Mesothelial cell of epicardium (in vitro differentiated cells): ENCODE measurements around the gene NAXD. TPM values are rescaled to one million over a fixed set of nuclear protein-coding genes. Genes with fewer than 3 reads are reported as not detected.

Experiments used
- DNase-seq, 2 experiments: peaks; one replicate each; pipeline ENCODE4 v3.0.0; 2021; ENCODE audit warnings: low spot score in 2 of 2; ENCODE audit not compliant: unreplicated experiment in 2 of 2
- H3K27ac Mint-ChIP-seq: 2 replicates; pipeline ENCODE4 v1.8.0; 2021; ENCODE audit warnings: mixed read lengths
- H3K27me3 Mint-ChIP-seq: 2 replicates; pipeline ENCODE4 v1.8.0; 2021; ENCODE audit warnings: low read depth, mixed read lengths
- H3K36me3 Mint-ChIP-seq: 2 replicates; pipeline ENCODE4 v1.8.0; 2021; ENCODE audit warnings: mixed read lengths
- H3K4me1 Mint-ChIP-seq: 2 replicates; pipeline ENCODE4 v1.8.0; 2021; ENCODE audit warnings: mixed read lengths
- H3K4me3 Mint-ChIP-seq: 2 replicates; pipeline ENCODE4 v1.8.0; 2021; ENCODE audit warnings: mild to moderate bottlenecking, moderate library complexity, mixed read lengths
- H3K9me3 Mint-ChIP-seq: 2 replicates; pipeline ENCODE4 v1.8.0; 2021; ENCODE audit warnings: mixed read lengths
- total RNA-seq: library from RNA; stranded (reverse); gene quantifications from 3 replicates; pipeline ENCODE4 v1.2.1, GENCODE V29; 2021
- TF ChIP-seq, protein P1 (sequence below): fragments of 200-600 bp; sonication (generic); IDR thresholded peaks from one replicate; pipeline ENCODE4 v1.5.0; 2021; ENCODE audit warnings: antibody characterized with exemption; ENCODE audit not compliant: unreplicated experiment

Gene NAXD
- total RNA-seq, 1 donor from 2014 or later: 40.8 TPM

DNA sequence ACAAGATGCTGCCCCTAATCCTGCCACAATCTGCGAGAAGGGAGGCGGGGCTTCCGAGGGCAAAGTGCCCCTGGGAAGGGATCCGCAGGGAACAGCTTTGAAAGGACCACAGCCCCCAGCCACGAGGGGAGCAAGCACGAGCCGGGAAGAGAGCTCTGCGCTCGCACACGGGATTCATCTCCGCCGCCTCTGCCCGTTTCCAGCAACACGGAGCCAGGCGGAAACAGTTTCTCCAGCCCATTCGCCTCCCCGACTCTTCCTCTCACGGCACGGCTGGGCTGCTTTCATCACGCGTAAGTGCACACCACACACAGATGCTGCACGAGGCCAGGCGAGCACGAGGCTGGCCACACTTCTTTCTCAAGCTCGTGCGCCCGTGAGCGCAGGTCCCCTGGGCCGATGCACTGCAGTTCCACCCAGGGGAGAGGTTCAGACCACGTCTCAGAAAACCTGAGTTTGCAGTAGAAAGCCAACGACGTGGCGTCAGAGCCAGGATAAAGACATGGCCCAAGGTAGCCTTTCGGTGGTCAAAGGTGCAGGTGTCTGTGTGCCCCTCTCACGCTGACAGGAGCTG is 33.6 kb downstream of the NAXD start:
- no peak overlapping the region for H3K4me3 Mint-ChIP-seq
- DNase-seq: no peak

GRCh38 chr13:110649551-110649950 is 34.2 kb downstream of the NAXD start:
- H3K9me3 Mint-ChIP-seq: no peaks in the 10 kb centered on the region
- TF ChIP-seq, protein P1, sequence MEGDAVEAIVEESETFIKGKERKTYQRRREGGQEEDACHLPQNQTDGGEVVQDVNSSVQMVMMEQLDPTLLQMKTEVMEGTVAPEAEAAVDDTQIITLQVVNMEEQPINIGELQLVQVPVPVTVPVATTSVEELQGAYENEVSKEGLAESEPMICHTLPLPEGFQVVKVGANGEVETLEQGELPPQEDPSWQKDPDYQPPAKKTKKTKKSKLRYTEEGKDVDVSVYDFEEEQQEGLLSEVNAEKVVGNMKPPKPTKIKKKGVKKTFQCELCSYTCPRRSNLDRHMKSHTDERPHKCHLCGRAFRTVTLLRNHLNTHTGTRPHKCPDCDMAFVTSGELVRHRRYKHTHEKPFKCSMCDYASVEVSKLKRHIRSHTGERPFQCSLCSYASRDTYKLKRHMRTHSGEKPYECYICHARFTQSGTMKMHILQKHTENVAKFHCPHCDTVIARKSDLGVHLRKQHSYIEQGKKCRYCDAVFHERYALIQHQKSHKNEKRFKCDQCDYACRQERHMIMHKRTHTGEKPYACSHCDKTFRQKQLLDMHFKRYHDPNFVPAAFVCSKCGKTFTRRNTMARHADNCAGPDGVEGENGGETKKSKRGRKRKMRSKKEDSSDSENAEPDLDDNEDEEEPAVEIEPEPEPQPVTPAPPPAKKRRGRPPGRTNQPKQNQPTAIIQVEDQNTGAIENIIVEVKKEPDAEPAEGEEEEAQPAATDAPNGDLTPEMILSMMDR: no peak
- peak in 1 of 2 experiments; percentile 31 for DNase-seq
- no peaks in the 10 kb centered on the region for H3K4me1 Mint-ChIP-seq
- no peaks in the 10 kb centered on the region for H3K27me3 Mint-ChIP-seq
- H3K36me3 Mint-ChIP-seq: peaks cover 20% of the 10 kb centered on the region
- no peak overlapping the region for H3K4me3 Mint-ChIP-seq
- H3K27ac Mint-ChIP-seq: no peak overlapping the region

More for the DNA sequence above, 33.6 kb downstream of the NAXD start:
- Mint-ChIP-seq H3K36me3 (peaks cover 16% of the 10 kb centered on the region), H3K4me1 (no peaks in the 10 kb centered on the region), H3K27ac (no peak overlapping the region), H3K27me3 (no peaks in the 10 kb centered on the region), H3K9me3 (no peaks in the 10 kb centered on the region)
- TF ChIP-seq, protein P1: no peak

DNA sequence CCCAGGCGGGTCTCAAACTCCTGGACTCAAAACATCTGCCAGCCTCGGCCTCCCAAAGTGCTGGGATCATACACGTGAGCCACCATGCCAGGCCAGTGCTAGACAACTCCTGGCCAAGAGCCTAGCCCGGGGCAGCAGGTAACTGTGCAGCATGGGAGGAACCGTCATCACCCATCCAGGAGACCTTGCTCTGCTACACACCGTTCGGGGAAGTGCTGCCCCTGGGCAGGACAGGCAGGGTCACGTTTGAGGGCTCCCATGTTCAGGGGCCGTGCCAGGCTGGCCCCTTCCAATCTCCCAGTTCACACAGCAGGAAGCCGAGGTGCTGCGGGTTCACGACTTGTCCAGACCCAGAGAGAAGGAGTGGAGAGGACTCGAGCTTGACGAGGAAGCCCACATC is 35.1 kb downstream of the NAXD start:
- Mint-ChIP-seq H3K4me1 (no peaks in the 10 kb centered on the region), H3K36me3 (peaks cover 25% of the 10 kb centered on the region), H3K9me3 (no peaks in the 10 kb centered on the region), H3K27ac (no peak overlapping the region), H3K4me3 (no peak overlapping the region), H3K27me3 (no peaks in the 10 kb centered on the region)
- TF ChIP-seq, protein P1: no peak
- DNase-seq: peak in 1 of 2 experiments; percentile 10

- DNase-seq: peak in 1 of 2 experiments; percentile 11
- TF ChIP-seq, protein P1: no peak
- no peaks in the 10 kb centered on the region for H3K9me3 Mint-ChIP-seq
- no peak overlapping the region for H3K4me3 Mint-ChIP-seq
- peaks cover 33% of the 10 kb centered on the region for H3K36me3 Mint-ChIP-seq
- no peaks in the 10 kb centered on the region for H3K27me3 Mint-ChIP-seq
- no peaks in the 10 kb centered on the region for H3K4me1 Mint-ChIP-seq
- H3K27ac Mint-ChIP-seq: no peak overlapping the region
Observed at GRCh38 chr13:110651271-110651670, 35.9 kb downstream of the NAXD start.

GRCh38 chr13:110651726-110652230 is 36.4 kb downstream of the NAXD start:
- H3K9me3 Mint-ChIP-seq: no peaks in the 10 kb centered on the region
- H3K27ac Mint-ChIP-seq: no peak overlapping the region
- H3K4me3 Mint-ChIP-seq: no peak overlapping the region
- H3K27me3 Mint-ChIP-seq: no peaks in the 10 kb centered on the region
- peaks cover 34% of the 10 kb centered on the region for H3K36me3 Mint-ChIP-seq
- no peaks in the 10 kb centered on the region for H3K4me1 Mint-ChIP-seq
- TF ChIP-seq, protein P1: no peak
- DNase-seq: peak in 1 of 2 experiments; percentile 20
